ENCODE measurements around the gene MBD2. TPM values are rescaled to one million over a fixed set of nuclear protein-coding genes. Genes with fewer than 3 reads are reported as not detected.
A peak's percentile ranks its signal among the peaks of the same experiment; 100 is the strongest.

MBD2 gene, protein sequence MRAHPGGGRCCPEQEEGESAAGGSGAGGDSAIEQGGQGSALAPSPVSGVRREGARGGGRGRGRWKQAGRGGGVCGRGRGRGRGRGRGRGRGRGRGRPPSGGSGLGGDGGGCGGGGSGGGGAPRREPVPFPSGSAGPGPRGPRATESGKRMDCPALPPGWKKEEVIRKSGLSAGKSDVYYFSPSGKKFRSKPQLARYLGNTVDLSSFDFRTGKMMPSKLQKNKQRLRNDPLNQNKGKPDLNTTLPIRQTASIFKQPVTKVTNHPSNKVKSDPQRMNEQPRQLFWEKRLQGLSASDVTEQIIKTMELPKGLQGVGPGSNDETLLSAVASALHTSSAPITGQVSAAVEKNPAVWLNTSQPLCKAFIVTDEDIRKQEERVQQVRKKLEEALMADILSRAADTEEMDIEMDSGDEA
- total RNA-seq = 17.2 and 43.8 TPM in 2 replicates
- 29.7 and 32.5 TPM in 2 replicates for polyA plus RNA-seq
- polyA plus RNA-seq (2012) = 34.8 and 35.2 TPM in 2 replicates
- polyA minus RNA-seq (ENCODE audit: low replicate concordance) = 1.8 and 16.2 TPM in 2 replicates

DNA sequence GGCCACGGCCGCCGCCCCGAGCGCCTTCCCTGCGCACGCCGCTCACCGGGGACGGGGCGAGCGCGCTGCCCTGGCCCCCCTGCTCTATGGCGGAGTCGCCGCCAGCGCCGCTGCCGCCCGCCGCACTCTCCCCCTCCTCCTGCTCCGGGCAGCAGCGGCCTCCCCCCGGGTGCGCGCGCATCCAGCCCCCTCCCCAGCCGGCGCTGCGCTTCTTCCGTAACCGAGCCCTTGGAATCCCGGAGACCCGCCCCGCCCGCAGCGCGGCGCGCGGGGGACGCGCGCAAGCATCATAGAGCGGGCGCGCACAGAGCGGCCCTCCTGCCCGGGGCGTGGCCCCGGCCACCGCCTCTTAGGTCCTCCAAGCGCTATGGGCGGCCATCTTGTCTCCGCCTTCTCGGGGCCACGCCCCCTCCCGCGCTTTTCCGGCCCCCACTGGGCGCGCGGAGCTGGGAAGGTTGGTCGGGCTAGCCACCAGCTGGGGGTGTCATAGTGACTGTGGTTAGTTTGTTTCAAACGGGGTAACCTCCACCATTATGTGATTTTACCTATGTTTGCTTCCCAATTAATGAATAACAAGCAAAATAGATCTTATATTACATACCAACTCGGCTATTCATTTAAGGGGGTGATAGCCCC, at the start of gene MBD2:
TSS of gene MBD2 (minus strand) at position 291 of the 636 bp plus-strand sequence. CDS start at position 181, 110 bp downstream.
- DNase-seq (ENCODE audit: low read depth in 2 of 2) = peak; percentile 93 to 94
- peaks cover 3% of the 10 kb centered on the region for H4K20me1 ChIP-seq (ENCODE audit: control insufficient read depth, extremely low read depth, insufficient read depth, low read length)
- H3K9ac ChIP-seq (ENCODE audit: insufficient read depth, low read length) = peak within 1 kb of the TSS; percentile 78
- H3K79me2 ChIP-seq (ENCODE audit: control insufficient read depth, insufficient read depth, low read length) = peaks cover 42% of the 10 kb centered on the region
- H3K4me2 ChIP-seq (ENCODE audit: extremely low read depth, insufficient read depth, low read length) = peak within 1 kb of the TSS; percentile 82
- peak within 1 kb of the TSS; percentile 95 for H2AFZ ChIP-seq (ENCODE audit: low read length)
- no peaks in the 10 kb centered on the region for H3K9me3 ChIP-seq (ENCODE audit: control insufficient read depth, insufficient read depth, low read depth, low read length)
- peak within 1 kb of the TSS; percentile 47 to 71 (median 55) for H3K4me3 ChIP-seq (replicated peaks in 1 of 4; ENCODE audit: control extremely low read depth in 1 of 4, insufficient read depth in 1 of 4, low read depth in 3 of 4, low read length in 4 of 4)
- no peaks in the 10 kb centered on the region for H3K27me3 ChIP-seq (ENCODE audit: control insufficient read depth, insufficient read depth, low read length)
- H3K27ac ChIP-seq (ENCODE audit: insufficient read depth, low read length) = peak within 1 kb of the TSS; percentile 63
- no peaks in the 10 kb centered on the region for H3K4me1 ChIP-seq (ENCODE audit: control insufficient read depth, extremely low read depth, insufficient read depth, low read length)
- H3K36me3 ChIP-seq (ENCODE audit: control insufficient read depth, insufficient read depth, low read length) = no peaks in the 10 kb centered on the region
- TF ChIP-seq EZH2 (IDR thresholded peaks at IDR 0.05; ENCODE audit: low read length, missing control alignments) = no peak
- TF ChIP-seq, protein P1, sequence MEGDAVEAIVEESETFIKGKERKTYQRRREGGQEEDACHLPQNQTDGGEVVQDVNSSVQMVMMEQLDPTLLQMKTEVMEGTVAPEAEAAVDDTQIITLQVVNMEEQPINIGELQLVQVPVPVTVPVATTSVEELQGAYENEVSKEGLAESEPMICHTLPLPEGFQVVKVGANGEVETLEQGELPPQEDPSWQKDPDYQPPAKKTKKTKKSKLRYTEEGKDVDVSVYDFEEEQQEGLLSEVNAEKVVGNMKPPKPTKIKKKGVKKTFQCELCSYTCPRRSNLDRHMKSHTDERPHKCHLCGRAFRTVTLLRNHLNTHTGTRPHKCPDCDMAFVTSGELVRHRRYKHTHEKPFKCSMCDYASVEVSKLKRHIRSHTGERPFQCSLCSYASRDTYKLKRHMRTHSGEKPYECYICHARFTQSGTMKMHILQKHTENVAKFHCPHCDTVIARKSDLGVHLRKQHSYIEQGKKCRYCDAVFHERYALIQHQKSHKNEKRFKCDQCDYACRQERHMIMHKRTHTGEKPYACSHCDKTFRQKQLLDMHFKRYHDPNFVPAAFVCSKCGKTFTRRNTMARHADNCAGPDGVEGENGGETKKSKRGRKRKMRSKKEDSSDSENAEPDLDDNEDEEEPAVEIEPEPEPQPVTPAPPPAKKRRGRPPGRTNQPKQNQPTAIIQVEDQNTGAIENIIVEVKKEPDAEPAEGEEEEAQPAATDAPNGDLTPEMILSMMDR (conservative IDR thresholded peaks at IDR 0.05 in 1 of 2, IDR thresholded peaks at IDR 0.05 in 1 of 2; ENCODE audit: low read depth in 1 of 2, low read length in 2 of 2) = no peak

DNA sequence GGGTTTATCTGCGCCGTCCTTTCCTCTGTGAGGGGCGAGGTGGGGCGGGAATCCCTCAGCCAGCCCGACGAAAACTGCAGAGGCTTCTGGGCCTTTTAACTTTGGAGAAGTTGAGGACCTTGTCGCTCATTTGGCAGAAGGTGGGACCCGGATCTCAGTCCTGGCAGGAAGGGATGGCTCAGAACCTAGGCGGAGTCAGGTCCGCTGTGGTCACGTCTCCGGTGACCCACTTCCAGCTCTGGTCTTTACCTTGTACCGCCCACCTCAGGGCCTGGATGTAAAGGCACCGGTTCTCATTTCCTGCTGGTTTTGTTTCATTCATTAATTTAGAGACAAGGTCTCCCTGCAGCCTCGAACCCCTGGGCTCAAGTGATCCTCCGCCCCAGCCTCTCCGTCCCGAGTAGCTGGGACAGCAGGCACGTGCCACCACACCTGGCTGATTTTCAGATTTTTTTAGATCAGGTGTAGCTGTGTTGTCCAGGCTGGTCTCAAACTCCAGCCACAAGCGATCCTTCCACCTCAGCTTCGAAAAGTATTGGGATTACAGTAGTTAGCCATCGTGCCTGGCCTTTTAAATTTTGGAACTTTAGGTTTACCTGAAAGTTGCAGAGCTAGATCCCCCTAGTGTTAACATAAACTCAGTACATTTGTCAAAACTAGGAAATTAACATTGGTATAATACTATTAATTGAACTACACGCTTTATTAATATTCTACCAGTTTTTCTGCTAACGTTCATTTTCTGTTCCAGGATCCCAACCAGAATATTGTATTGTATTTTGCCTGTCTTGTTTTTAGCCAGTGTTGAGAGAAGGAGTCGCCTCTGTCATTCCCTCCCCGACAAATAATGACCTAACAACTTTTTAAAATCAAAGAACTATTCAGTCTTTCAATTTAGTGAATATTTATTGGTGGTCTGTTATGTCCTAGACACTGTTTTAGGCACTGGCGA, 45.7 kb upstream of the MBD2 start:
- peak; percentile 28 to 53 for DNase-seq (ENCODE audit: low read depth in 2 of 2)
- Histone ChIP-seq H3K27me3 (ENCODE audit: control insufficient read depth, insufficient read depth, low read length) (no peaks in the 10 kb centered on the region), H2AFZ (ENCODE audit: low read length) (peak overlapping the region; percentile 94), H3K4me3 (replicated peaks in 1 of 4; ENCODE audit: control extremely low read depth in 1 of 4, insufficient read depth in 1 of 4, low read depth in 3 of 4, low read length in 4 of 4) (peak overlapping the region; percentile 52 to 80 (median 74)), H3K79me2 (ENCODE audit: control insufficient read depth, insufficient read depth, low read length) (no peaks in the 10 kb centered on the region), H4K20me1 (ENCODE audit: control insufficient read depth, extremely low read depth, insufficient read depth, low read length) (no peaks in the 10 kb centered on the region), H3K9ac (ENCODE audit: insufficient read depth, low read length) (peak overlapping the region; percentile 94), H3K36me3 (ENCODE audit: control insufficient read depth, insufficient read depth, low read length) (no peaks in the 10 kb centered on the region), H3K4me1 (ENCODE audit: control insufficient read depth, extremely low read depth, insufficient read depth, low read length) (no peaks in the 10 kb centered on the region), H3K9me3 (ENCODE audit: control insufficient read depth, insufficient read depth, low read depth, low read length) (no peaks in the 10 kb centered on the region), H3K27ac (ENCODE audit: insufficient read depth, low read length) (peak overlapping the region; percentile 92), H3K4me2 (ENCODE audit: extremely low read depth, insufficient read depth, low read length) (peak overlapping the region; percentile 77)
- TF ChIP-seq EZH2 (IDR thresholded peaks at IDR 0.05; ENCODE audit: low read length, missing control alignments) = no peak
- TF ChIP-seq, protein P1 (conservative IDR thresholded peaks at IDR 0.05 in 1 of 2, IDR thresholded peaks at IDR 0.05 in 1 of 2; ENCODE audit: low read depth in 1 of 2, low read length in 2 of 2) = peak; percentile 24 to 46

Measured in fibroblast of lung (primary cell).